Measurements from ENCODE around the gene ACAT2.
A peak's percentile ranks its signal among the peaks of the same experiment; 100 is the strongest.
"Not testable (repeated sequence)": the region's sequence is repeated elsewhere in the genome, so short reads cannot be mapped to it uniquely, and the experiment has no call there.

ACAT2 gene

GRCh38 chr6:159790149-159790955, 28.5 kb downstream of the ACAT2 start, which contains the start of gene MRPL18:
TSS of gene MRPL18 (plus strand) at chr6:159790467. CDS start at chr6:159790588, 121 bp downstream.
- DNase-seq (ENCODE audit: low spot score in 2 of 2), result peak; percentile 65 to 74
- Mint-ChIP-seq H3K27me3 (no peaks in the 10 kb centered on the region), H3K4me1 (peaks cover 56% of the 10 kb centered on the region)

GRCh38 chr6:159790956-159791598, 29.2 kb downstream of the ACAT2 start:
- H3K4me3 Mint-ChIP-seq, result peak overlapping the region; percentile 95
- ATAC-seq (replicated peaks; ENCODE audit: extremely low read depth, poor library complexity, severe bottlenecking) (no peak), DNase-seq (ENCODE audit: low spot score in 2 of 2) (no peak)
- peaks cover 57% of the 10 kb centered on the region for H3K4me1 Mint-ChIP-seq
- no peaks in the 10 kb centered on the region for H3K27me3 Mint-ChIP-seq
- H3K36me3 Mint-ChIP-seq (ENCODE audit: insufficient read depth), result peaks cover 61% of the 10 kb centered on the region
- H3K27ac Mint-ChIP-seq (ENCODE audit: low read depth), result peak overlapping the region; percentile 94
- no peaks in the 10 kb centered on the region for H3K9me3 Mint-ChIP-seq

More at GRCh38 chr6:159790149-159790955, 28.5 kb downstream of the ACAT2 start, which contains the start of gene MRPL18:
- Mint-ChIP-seq H3K36me3 (ENCODE audit: insufficient read depth) (peaks cover 64% of the 10 kb centered on the region), H3K9me3 (no peaks in the 10 kb centered on the region), H3K27ac (ENCODE audit: low read depth) (peak within 1 kb of the TSS; percentile 94), H3K4me3 (peak within 1 kb of the TSS; percentile 95)
- ATAC-seq (replicated peaks; ENCODE audit: extremely low read depth, poor library complexity, severe bottlenecking), result peak; percentile 89

- not testable (repeated sequence) for DNase-seq (ENCODE audit: low spot score in 2 of 2); H3K4me3 Mint-ChIP-seq; H3K27ac Mint-ChIP-seq (ENCODE audit: low read depth); H3K27me3 Mint-ChIP-seq; H3K9me3 Mint-ChIP-seq; ATAC-seq (replicated peaks; ENCODE audit: extremely low read depth, poor library complexity, severe bottlenecking)
- Mint-ChIP-seq H3K4me1 (peaks cover 44% of the 10 kb centered on the region), H3K36me3 (ENCODE audit: insufficient read depth) (peaks cover 62% of the 10 kb centered on the region)
Measured at GRCh38 chr6:159794976-159795375, 33.1 kb downstream of the ACAT2 start.

- H3K27ac Mint-ChIP-seq (ENCODE audit: low read depth), result no peak overlapping the region
- no peak overlapping the region for H3K4me3 Mint-ChIP-seq
- ATAC-seq (replicated peaks; ENCODE audit: extremely low read depth, poor library complexity, severe bottlenecking) (no peak), DNase-seq (ENCODE audit: low spot score in 2 of 2) (no peak)
- peaks cover 45% of the 10 kb centered on the region for H3K36me3 Mint-ChIP-seq (ENCODE audit: insufficient read depth)
- peaks cover 23% of the 10 kb centered on the region for H3K4me1 Mint-ChIP-seq
- no peaks in the 10 kb centered on the region for H3K27me3 Mint-ChIP-seq
- H3K9me3 Mint-ChIP-seq, result no peaks in the 10 kb centered on the region
Measured at GRCh38 chr6:159797554-159797953, 35.7 kb downstream of the ACAT2 start.

- H3K36me3 Mint-ChIP-seq (ENCODE audit: insufficient read depth), result peaks cover 30% of the 10 kb centered on the region
- peak within 1 kb of the TSS; percentile 59 for H3K27ac Mint-ChIP-seq (ENCODE audit: low read depth)
- DNase-seq (ENCODE audit: low spot score in 2 of 2), result no peak
- H3K4me1 Mint-ChIP-seq, result peaks cover 12% of the 10 kb centered on the region
- no peaks in the 10 kb centered on the region for H3K27me3 Mint-ChIP-seq
- H3K9me3 Mint-ChIP-seq, result no peaks in the 10 kb centered on the region
- H3K4me3 Mint-ChIP-seq, result no peak within 1 kb of the TSS
- no peak for ATAC-seq (replicated peaks; ENCODE audit: extremely low read depth, poor library complexity, severe bottlenecking)
Measured at GRCh38 chr6:159800141-159800865, 38.5 kb downstream of the ACAT2 start, which contains the start of gene PNLDC1. TSS of gene PNLDC1 (plus strand) at chr6:159800276. CDS start at chr6:159800308, 32 bp downstream.

- no peak overlapping the region for H3K27ac Mint-ChIP-seq (ENCODE audit: low read depth)
- no peak for DNase-seq (ENCODE audit: low spot score in 2 of 2)
- ATAC-seq (replicated peaks; ENCODE audit: extremely low read depth, poor library complexity, severe bottlenecking), result no peak
- peaks cover 25% of the 10 kb centered on the region for H3K36me3 Mint-ChIP-seq (ENCODE audit: insufficient read depth)
- no peaks in the 10 kb centered on the region for H3K27me3 Mint-ChIP-seq
- no peak overlapping the region for H3K4me3 Mint-ChIP-seq
- peaks cover 5% of the 10 kb centered on the region for H3K4me1 Mint-ChIP-seq
- H3K9me3 Mint-ChIP-seq, result no peaks in the 10 kb centered on the region
Measured at GRCh38 chr6:159801935-159802334, 40.1 kb downstream of the ACAT2 start.

- Mint-ChIP-seq H3K4me1 (peaks cover 2% of the 10 kb centered on the region), H3K27me3 (no peaks in the 10 kb centered on the region), H3K4me3 (no peak overlapping the region), H3K36me3 (ENCODE audit: insufficient read depth) (peaks cover 2% of the 10 kb centered on the region), H3K9me3 (no peaks in the 10 kb centered on the region), H3K27ac (ENCODE audit: low read depth) (no peak overlapping the region)
- no peak for ATAC-seq (replicated peaks; ENCODE audit: extremely low read depth, poor library complexity, severe bottlenecking)
- DNase-seq (ENCODE audit: low spot score in 2 of 2), result no peak
Measured at GRCh38 chr6:159804504-159804903, 42.7 kb downstream of the ACAT2 start.

- Mint-ChIP-seq H3K4me3 (no peak overlapping the region), H3K9me3 (no peaks in the 10 kb centered on the region), H3K4me1 (no peaks in the 10 kb centered on the region), H3K36me3 (ENCODE audit: insufficient read depth) (no peaks in the 10 kb centered on the region), H3K27me3 (no peaks in the 10 kb centered on the region), H3K27ac (ENCODE audit: low read depth) (no peak overlapping the region)
- ATAC-seq (replicated peaks; ENCODE audit: extremely low read depth, poor library complexity, severe bottlenecking) (no peak), DNase-seq (ENCODE audit: low spot score in 2 of 2) (no peak)
Measured at GRCh38 chr6:159805440-159806020, 43.7 kb downstream of the ACAT2 start.

- Mint-ChIP-seq H3K4me3 (no peak overlapping the region), H3K36me3 (ENCODE audit: insufficient read depth) (no peaks in the 10 kb centered on the region), H3K27me3 (no peaks in the 10 kb centered on the region), H3K4me1 (no peaks in the 10 kb centered on the region), H3K9me3 (no peaks in the 10 kb centered on the region), H3K27ac (ENCODE audit: low read depth) (no peak overlapping the region)
- DNase-seq (ENCODE audit: low spot score in 2 of 2) (no peak), ATAC-seq (replicated peaks; ENCODE audit: extremely low read depth, poor library complexity, severe bottlenecking) (no peak)
Measured at GRCh38 chr6:159806021-159806458, 44.2 kb downstream of the ACAT2 start.

GRCh38 chr6:159807150-159807858, 45.5 kb downstream of the ACAT2 start:
- Mint-ChIP-seq H3K27me3 (no peaks in the 10 kb centered on the region), H3K9me3 (no peaks in the 10 kb centered on the region), H3K36me3 (ENCODE audit: insufficient read depth) (no peaks in the 10 kb centered on the region), H3K27ac (ENCODE audit: low read depth) (no peak overlapping the region), H3K4me1 (no peaks in the 10 kb centered on the region), H3K4me3 (no peak overlapping the region)
- DNase-seq (ENCODE audit: low spot score in 2 of 2) (no peak), ATAC-seq (replicated peaks; ENCODE audit: extremely low read depth, poor library complexity, severe bottlenecking) (no peak)

- Mint-ChIP-seq H3K4me3 (no peak overlapping the region), H3K27me3 (no peaks in the 10 kb centered on the region), H3K4me1 (no peaks in the 10 kb centered on the region), H3K27ac (ENCODE audit: low read depth) (no peak overlapping the region), H3K36me3 (ENCODE audit: insufficient read depth) (no peaks in the 10 kb centered on the region), H3K9me3 (no peaks in the 10 kb centered on the region)
- no peak for DNase-seq (ENCODE audit: low spot score in 2 of 2)
- ATAC-seq (replicated peaks; ENCODE audit: extremely low read depth, poor library complexity, severe bottlenecking), result no peak
Measured at GRCh38 chr6:159808647-159809046, 46.8 kb downstream of the ACAT2 start.

GRCh38 chr6:159809149-159809548, 47.3 kb downstream of the ACAT2 start:
- no peaks in the 10 kb centered on the region for H3K27me3 Mint-ChIP-seq
- no peaks in the 10 kb centered on the region for H3K36me3 Mint-ChIP-seq (ENCODE audit: insufficient read depth)
- H3K27ac Mint-ChIP-seq (ENCODE audit: low read depth), result no peak overlapping the region
- DNase-seq (ENCODE audit: low spot score in 2 of 2) (no peak), ATAC-seq (replicated peaks; ENCODE audit: extremely low read depth, poor library complexity, severe bottlenecking) (no peak)
- no peak overlapping the region for H3K4me3 Mint-ChIP-seq
- no peaks in the 10 kb centered on the region for H3K9me3 Mint-ChIP-seq
- H3K4me1 Mint-ChIP-seq, result no peaks in the 10 kb centered on the region
